GM21619 (cell line): ENCODE results near the gene PRKCZ.
A peak's percentile ranks its signal among the peaks of the same experiment; 100 is the strongest.
"Not testable (repeated sequence)": the region's sequence is repeated elsewhere in the genome, so short reads cannot be mapped to it uniquely, and the experiment has no call there.

ENCODE experiments used
- ATAC-seq: cut with Tn5 transposase; IDR thresholded peaks from one replicate; pipeline ENCODE4 v1.9.1; 2021; ENCODE audit not compliant: unreplicated experiment

PRKCZ gene

DNA sequence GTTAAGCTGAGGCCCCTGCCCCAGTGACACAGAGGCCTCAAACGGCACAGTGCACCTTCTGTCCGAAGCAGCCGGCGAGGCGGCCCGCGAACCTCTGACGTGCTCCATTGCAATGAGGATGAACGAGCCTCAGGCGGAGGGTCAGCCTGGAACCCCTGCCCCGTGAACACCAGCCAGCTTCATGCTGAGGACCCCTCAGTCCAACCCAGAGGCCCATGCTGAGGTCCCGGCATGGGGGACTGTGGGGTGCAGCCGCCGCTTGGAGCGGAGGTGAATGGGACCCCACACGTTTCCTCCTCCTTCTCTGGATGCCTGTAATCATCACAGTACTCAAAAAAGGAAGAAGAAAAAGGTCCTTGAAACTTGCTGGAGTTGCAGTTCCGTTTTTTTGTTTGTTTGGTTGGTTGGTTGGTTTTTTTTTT, 62.1 kb downstream of the PRKCZ start:
- peak; percentile 82 for ATAC-seq

GRCh38 chr1:2113620-2114135, 63.5 kb downstream of the PRKCZ start:
- no peak for ATAC-seq

DNA sequence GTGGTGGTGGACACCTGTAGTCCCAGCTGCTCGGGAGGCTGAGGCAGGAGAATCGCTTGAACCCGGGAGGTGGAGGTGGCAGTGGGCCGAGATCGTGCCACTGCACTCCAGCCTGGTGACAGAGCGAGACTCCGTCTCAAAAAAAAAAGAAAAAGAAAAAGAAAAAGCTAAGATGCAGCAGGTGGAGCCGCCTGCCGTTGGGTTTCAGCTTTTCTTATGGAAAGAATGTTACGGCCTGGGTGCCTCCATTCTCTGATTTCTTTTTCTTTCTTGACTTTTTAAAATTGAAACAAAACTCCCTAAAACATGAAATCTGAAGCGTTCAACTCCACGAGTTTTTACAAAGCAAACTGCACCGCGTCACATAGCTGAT, 64.4 kb downstream of the PRKCZ start:
- not testable (repeated sequence) for ATAC-seq

- no peak for ATAC-seq
Measured at GRCh38 chr1:2115008-2115641, 64.9 kb downstream of the PRKCZ start.

DNA sequence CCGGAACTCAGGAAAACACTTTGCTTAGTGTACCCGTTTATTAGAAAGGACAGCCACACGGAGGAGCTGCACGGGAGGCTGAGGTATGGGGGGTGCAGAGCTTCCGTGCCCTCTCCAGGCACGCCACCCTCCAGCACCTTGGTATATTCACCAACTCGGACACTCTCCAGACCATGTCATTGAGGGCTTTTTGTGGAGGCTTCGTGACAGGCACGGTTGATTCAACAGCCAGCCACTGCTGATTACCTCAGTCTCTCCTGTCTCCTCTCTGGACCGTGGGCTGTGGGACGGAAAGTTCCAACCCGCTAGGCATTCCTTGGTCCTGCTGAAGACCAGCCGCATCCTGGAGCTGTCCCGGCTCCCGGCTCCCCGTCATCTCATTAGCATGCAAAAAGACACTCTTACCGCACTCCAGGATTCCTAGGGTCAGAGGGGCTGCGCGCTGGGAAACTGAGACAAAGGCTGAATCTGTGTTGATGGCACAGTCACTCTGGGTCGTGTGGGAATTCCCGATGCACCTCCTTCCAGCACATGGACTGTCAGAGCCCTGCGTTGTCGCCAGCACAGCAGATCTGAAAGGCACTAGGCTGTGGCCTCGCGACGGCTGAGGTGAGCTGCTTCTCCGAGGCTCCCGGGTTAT, 65.6 kb downstream of the PRKCZ start:
- ATAC-seq = no peak

DNA sequence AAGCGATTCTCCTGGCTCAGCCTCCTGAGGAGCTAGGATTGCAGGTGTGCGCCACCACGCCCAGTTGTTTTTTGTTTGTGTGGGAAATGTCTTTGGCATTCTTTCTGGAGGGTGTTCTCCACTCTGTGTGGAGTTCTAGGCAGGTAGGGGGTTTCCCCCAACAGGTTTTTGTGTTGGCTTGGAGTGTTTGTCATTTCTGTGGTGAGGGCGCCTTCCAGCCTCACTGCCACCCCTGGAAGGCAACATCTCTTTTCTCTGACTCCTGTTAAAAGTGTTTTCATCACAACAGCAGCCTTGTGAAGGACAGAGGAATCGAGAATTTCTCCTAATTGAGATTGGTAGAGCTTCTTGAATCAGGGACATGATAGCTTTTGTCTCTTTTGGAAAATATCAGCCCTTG, 69.7 kb downstream of the PRKCZ start:
- no peak for ATAC-seq

- no peak for ATAC-seq
Measured at GRCh38 chr1:2121101-2121691, 71.0 kb downstream of the PRKCZ start.

- not testable (repeated sequence) for ATAC-seq
Measured at GRCh38 chr1:2121794-2122193, 71.6 kb downstream of the PRKCZ start.

GRCh38 chr1:2124446-2125198, 74.4 kb downstream of the PRKCZ start:
- no peak for ATAC-seq

DNA sequence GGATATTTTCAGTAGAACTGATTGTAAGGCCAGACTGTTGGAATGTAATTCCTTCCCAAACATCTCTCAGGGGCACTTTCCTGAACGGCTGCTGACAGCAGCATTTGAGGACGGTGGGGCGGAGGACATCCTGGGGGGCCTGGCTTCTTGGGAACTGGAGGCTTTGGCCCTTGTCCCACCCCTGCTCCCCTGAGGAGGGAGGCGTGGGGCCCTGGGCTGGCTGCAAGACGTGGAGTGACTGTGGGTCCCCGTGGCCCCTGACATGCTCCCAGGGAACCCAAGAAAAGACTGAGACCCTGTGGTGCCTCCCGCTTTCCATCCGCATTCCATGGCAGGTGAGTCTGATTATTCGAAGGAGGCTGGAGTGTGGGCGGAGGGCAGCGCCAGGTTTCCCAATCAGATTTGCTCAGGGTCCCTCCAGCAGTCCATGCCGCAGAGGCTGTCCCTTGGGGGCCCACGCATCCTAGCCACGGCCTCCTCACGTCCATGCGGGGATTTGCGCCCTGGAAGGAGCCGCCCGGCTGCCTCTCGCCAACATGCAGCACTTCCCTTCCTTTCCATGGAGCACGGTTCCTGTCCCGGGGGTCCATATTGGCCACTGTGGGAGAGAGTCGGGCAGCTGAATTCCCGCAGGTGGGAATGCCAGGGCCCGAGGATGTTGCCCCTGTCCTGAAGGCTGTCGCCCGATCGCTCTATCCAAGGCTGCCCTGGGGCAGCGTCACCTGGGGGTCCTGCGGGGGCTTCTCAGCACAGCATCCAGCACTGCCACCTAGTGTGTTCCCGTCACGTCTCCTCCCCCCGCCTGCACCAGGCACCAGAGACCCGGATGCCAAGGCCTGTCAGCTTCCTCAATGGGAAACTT, 75.4 kb downstream of the PRKCZ start:
- no peak for ATAC-seq

DNA sequence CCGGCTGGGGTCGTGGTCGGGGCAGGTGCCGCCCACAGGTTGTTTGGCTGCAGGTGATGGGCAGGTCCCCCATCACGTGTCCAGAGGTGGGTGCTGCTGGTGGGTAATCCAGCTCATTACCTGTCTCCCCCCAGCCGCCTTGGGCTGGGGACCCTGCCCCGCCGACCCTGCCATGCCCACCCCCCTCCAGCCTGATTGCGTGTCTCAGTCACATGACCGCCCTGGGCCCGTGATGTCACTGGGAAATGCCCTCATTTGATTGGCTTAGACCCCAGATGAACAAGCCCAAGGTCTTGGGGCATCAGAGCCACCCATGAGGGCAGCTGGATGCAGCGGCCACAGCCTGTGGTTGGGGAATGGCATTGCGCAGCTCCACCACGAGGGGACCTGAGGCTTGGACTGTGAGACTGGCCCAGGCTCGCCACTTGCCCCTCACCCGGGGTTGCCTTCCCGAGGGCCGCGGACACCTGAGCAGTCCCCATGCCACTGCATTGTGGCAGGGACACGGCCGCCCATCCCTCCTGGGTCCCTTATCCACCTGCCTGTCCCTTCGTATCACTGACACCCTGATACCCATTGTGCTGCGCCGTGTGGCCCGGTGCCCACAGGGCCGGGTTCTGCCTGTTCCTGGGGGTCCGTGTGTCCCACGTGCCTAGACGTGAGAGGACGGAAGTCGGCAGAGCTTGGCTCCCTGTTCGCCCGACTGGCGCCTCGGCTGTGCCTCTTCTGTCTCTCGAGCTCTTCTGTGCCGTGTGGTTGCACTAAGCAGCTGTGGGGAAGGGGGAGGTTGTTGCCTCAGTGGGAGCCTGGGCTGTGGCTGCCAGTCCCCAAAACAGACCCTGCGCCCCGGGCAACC, 76.3 kb downstream of the PRKCZ start:
- ATAC-seq = no peak

DNA sequence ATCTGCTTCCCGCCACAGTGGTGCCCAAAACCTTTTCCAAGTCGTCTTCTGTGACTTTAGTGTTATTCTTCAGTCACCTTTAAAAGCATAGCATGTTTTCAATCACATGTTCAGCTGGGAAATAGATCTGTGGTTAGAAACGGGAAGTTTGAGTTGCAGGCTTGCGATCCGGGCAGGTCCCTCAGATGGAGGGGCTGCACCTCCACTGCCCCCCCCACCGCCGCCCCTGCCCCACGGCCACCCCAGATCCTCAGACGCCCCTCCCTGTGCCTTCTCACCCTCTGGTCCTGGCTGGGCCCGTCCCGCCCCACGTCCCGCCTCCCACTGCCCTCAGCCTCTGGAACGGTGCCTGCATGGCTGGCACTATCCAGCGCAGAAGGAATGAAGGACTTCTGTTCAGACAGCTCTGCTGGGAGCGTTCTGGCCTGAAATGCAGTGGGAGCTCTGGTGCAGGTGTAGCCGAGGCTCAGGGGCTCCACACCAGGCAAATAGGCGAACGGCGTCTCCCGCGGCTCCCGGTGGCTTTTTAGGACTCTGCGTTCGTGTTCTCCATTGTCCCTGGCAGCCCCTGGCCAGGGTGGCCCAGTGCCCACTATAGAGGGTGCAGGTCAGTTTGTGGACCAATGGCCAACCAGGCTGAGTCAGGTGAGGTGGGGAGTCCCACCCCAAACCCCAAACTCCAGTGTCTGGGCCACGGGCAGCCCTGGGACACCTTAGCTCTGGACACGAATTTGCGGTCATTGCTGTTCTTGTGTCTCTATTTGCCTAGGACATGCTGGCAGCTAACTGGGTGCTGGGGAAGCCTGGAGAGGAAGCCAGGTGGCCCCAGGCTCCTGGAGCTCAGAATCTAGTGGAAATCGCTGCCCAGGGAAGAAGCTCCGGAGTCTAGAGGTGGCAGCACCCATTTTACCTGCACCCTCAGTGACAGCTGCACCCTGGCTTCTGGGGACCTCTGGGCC, 77.3 kb downstream of the PRKCZ start:
- no peak for ATAC-seq

GRCh38 chr1:2128189-2128901, 78.1 kb downstream of the PRKCZ start:
- no peak for ATAC-seq

DNA sequence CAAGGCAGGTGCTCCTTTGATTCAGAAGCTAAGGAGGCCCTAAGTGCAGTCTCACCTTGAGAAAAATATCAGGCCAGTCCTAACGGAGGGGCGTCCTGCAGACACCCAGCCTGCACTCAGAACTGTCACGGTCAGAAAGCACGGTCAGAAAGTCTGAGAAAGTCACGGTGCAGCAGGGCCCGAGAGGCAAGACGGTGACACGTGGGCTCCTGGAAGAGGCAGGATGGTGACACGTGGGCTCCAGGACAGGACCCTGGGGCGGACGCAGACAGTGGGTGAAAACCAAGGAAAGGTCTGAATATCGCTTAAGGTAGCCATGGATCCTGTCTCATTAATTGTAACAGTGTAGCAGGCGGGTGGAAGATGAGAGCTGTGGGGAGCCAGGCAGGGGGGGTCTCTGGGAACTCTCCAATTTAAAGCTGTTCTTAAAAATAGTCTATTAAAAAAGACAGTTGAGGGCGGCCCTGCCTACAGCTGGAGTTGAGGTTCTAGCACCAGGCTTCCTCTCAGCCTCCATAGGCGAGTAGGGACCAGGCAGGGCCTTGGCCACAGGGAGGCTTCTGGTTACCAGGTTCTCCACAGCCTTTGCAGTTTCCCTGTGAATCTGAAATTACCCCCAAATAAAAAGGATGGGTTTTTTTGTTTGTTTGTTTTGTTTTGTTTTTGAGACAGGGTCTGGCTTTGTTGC, 79.2 kb downstream of the PRKCZ start:
- no peak for ATAC-seq

- ATAC-seq = no peak
Measured at GRCh38 chr1:2130156-2130555, 79.9 kb downstream of the PRKCZ start.

DNA sequence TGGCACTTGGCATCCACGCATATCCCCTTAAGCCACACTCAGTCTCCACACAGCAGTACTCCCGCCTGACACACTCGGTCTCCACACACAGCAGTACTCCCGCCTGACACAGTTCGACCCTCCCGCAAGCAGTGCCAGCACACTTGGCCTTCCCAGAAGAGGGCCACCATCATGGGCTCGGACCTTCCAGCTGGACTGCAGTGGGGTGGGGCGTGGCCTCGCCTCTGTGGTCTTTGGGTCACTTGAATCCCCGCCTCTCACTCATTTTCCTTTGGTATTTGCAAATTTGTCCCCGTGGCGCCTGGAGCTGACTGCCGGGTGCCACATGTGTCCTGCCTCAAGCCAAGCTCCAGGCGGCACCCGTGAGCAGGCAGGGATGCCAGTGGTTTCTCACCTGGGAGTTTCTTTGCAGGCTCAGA, 80.7 kb downstream of the PRKCZ start:
- ATAC-seq = no peak
